NT2/D1 (cell line): ENCODE data around the gene PFN3.

Experiments
- YY1 ChIP-seq: IDR thresholded peaks from 2 replicates; pipeline ENCODE4 v1.6.1; 2011; ENCODE audit not compliant: insufficient read length, insufficient read depth
- ZNF274 ChIP-seq: IDR thresholded peaks from 2 replicates; pipeline ENCODE4 v1.6.1; 2011; ENCODE audit warnings: mild to moderate bottlenecking, low read depth, low read length

GRCh38 chr5:177358370-177358819 is 42.1 kb downstream of the PFN3 start:
- no peak for TF ChIP-seq YY1
- no peak for TF ChIP-seq ZNF274
